ENCODE data around the gene IQCH. TPM values are rescaled to one million over a fixed set of nuclear protein-coding genes. Genes with fewer than 3 reads are reported as not detected.

IQCH gene
- total RNA-seq, 4 donors from 2014 or later: 0.66 to 3.0 (median 2.0) TPM

DNA sequence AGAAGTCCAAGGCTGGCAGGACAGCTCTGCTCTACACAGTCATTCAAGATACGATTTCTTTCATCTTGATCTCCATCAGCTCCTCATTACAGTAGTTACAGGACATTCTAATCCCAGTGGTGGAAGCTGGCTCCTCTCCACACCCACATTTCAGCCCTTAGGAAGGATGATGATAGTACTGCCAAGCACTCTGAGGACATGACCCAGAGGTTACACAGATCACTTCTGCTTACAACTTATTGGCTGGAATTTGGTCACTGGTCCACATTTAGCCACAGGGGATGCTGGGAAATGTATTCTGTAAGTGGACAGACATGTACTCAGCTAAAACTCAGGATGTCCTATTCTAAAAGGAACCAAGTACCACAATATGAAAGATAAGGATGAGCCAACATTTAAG is 77.1 kb downstream of the IQCH start:
- H3K4me1 ChIP-seq: no peaks in the 10 kb centered on the region
- no peak for TF ChIP-seq POLR2A (IDR thresholded peaks at IDR 0.05)
- no peak for TF ChIP-seq EP300 (IDR thresholded peaks at IDR 0.05)
- no peak overlapping the region for H3K27ac ChIP-seq
- 65 to 76% methylated on average over 1 of the region's 1 CpG for WGBS, 2 donors
- H3K9me3 ChIP-seq: peaks cover 0 to 11% (median 1%) of the 10 kb centered on the region in 4 donors
- DNase-seq (ENCODE audit: low spot score in 2 of 2): no peak
- H3K4me3 ChIP-seq: no peak overlapping the region
- no peaks in the 10 kb centered on the region for H3K27me3 ChIP-seq
- no peaks in the 10 kb centered on the region for H3K36me3 ChIP-seq

DNA sequence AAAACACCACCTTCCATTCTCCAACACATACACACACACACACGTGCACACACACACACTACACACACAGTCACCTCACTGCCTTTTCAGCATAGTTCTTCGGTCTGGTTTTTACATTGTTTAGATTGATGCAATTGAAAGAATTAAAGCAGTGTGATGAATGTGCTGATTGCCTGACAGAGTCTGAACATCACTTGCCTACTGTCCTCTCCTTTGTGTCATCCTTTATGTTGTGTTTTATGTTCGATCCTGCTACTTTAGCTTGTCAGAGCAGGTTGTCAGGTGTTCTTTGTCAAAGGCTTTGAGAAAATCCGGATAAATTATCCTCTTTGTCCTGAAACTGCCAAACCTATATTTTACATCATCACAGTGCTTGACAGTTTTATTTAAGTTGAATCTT is 80.4 kb downstream of the IQCH start:
- H3K27me3 ChIP-seq: no peaks in the 10 kb centered on the region
- H3K27ac ChIP-seq: no peak overlapping the region
- TF ChIP-seq EP300 (IDR thresholded peaks at IDR 0.05): no peak
- TF ChIP-seq, protein P1, sequence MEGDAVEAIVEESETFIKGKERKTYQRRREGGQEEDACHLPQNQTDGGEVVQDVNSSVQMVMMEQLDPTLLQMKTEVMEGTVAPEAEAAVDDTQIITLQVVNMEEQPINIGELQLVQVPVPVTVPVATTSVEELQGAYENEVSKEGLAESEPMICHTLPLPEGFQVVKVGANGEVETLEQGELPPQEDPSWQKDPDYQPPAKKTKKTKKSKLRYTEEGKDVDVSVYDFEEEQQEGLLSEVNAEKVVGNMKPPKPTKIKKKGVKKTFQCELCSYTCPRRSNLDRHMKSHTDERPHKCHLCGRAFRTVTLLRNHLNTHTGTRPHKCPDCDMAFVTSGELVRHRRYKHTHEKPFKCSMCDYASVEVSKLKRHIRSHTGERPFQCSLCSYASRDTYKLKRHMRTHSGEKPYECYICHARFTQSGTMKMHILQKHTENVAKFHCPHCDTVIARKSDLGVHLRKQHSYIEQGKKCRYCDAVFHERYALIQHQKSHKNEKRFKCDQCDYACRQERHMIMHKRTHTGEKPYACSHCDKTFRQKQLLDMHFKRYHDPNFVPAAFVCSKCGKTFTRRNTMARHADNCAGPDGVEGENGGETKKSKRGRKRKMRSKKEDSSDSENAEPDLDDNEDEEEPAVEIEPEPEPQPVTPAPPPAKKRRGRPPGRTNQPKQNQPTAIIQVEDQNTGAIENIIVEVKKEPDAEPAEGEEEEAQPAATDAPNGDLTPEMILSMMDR (IDR thresholded peaks at IDR 0.05): no peak
- TF ChIP-seq POLR2A (IDR thresholded peaks at IDR 0.05): no peak
- DNase-seq (ENCODE audit: low spot score in 2 of 2): no peak
- H3K9me3 ChIP-seq: no peaks in the 10 kb centered on the region
- 81 to 86% methylated on average over 4 of the region's 4 CpGs for WGBS, 2 donors
- H3K36me3 ChIP-seq: no peaks in the 10 kb centered on the region
- no peak overlapping the region for H3K4me3 ChIP-seq
- H3K4me1 ChIP-seq: no peaks in the 10 kb centered on the region

DNA sequence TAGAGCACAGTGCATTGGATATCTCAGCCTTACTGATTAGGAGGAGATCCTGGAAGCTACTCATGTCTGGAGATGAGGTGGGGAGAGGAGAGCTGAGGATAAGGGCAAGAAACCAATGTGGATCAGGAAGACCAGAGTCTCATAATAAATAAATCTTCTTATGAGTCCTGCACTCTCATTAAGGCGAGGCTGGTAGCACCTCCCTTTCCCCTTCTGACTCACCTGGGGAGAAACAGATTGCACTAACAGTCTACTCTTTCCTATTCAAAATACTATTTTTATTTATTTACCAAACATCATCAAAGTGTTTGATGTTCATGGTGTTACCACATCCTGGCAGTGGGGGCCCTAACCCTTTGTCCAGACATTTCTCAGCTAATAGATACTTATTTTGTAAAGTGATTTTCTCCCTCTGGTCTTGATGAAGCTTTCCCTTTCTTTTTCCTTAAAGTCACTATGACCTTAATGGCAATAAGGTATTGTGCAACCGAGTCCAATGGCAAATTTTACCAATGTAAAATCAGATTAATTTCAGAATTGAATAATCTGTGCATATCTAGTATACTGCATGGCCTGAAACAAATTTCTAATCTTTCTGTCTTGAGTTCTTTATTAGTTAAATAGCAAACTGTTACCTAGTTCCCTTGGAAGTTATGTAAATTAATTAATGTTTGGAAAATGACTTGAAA is 81.1 kb downstream of the IQCH start:
- TF ChIP-seq, protein P1 (IDR thresholded peaks at IDR 0.05): no peak
- TF ChIP-seq EP300 (IDR thresholded peaks at IDR 0.05) (no peak), POLR2A (IDR thresholded peaks at IDR 0.05) (no peak)
- DNase-seq (ENCODE audit: low spot score in 2 of 2): no peak
- Histone ChIP-seq H3K4me3 (no peak overlapping the region), H3K36me3 (no peaks in the 10 kb centered on the region), H3K27me3 (no peaks in the 10 kb centered on the region), H3K9me3 (no peaks in the 10 kb centered on the region), H3K27ac (no peak overlapping the region), H3K4me1 (no peaks in the 10 kb centered on the region)
- WGBS, 2 donors: 84 to 94% methylated on average over 2 of the region's 2 CpGs

DNA sequence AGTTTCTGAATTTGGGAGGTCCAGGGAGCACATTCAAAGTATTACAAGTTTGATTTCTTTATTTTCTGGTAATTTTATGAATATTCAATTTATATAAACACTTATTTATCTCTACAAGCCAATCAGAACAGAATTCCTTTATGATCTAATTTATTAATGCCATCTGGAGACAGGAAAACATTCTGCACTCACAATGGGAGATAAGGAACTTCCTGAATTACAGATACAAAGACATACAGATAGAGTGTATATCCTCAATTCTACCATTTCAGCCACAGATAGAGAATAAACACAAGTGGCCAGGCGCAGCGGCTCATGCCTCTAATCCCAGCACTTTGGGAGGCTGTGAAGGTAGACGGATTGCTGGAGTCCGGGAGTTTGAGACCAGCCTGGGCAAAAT is 86.0 kb downstream of the IQCH start:
- Histone ChIP-seq H3K36me3 (peaks cover 0 to 7% (median 0%) of the 10 kb centered on the region in 3 donors), H3K27ac (no peak overlapping the region), H3K4me3 (no peak overlapping the region), H3K9me3 (peaks cover 0 to 7% (median 0%) of the 10 kb centered on the region in 4 donors), H3K4me1 (no peaks in the 10 kb centered on the region), H3K27me3 (no peaks in the 10 kb centered on the region)
- 89 to 95% methylated on average over 4 of the region's 4 CpGs for WGBS, 2 donors
- DNase-seq (ENCODE audit: low spot score in 2 of 2): no peak
- TF ChIP-seq, protein P1 (IDR thresholded peaks at IDR 0.05): no peak
- TF ChIP-seq POLR2A (IDR thresholded peaks at IDR 0.05) (no peak), EP300 (IDR thresholded peaks at IDR 0.05) (no peak)

DNA sequence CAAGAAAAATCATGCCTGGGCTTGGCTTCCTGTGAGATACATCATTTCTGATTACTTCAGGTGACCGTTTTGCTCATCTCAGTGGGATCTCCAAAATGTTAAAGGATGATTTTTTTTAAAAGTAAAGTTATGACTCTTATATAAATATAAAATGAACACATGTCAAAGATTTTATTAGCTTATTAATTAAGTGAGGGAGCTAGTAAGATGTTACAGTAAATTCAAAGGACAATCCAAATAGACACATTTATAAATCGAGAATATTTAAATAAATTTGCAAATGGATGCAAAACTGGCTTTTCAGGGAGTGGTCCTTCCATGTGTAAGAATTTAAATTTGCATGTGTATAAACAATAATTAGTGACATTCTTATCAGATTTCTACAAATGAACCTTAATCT is 87.0 kb downstream of the IQCH start:
- DNase-seq (ENCODE audit: low spot score in 2 of 2): no peak
- TF ChIP-seq, protein P1 (IDR thresholded peaks at IDR 0.05): no peak
- no peak for TF ChIP-seq EP300 (IDR thresholded peaks at IDR 0.05)
- TF ChIP-seq POLR2A (IDR thresholded peaks at IDR 0.05): no peak
- no peak overlapping the region for H3K27ac ChIP-seq
- H3K27me3 ChIP-seq: no peaks in the 10 kb centered on the region
- H3K9me3 ChIP-seq: peaks cover 0 to 10% (median 0%) of the 10 kb centered on the region in 4 donors
- H3K4me3 ChIP-seq: no peak overlapping the region
- peaks cover 0 to 7% (median 0%) of the 10 kb centered on the region in 3 donors for H3K36me3 ChIP-seq
- H3K4me1 ChIP-seq: no peaks in the 10 kb centered on the region
- 93 to 94% methylated on average over 2 of the region's 2 CpGs for WGBS, 2 donors

Measured in tibial nerve (tissue), 4 donors.